GM12892 (cell line): ENCODE measurements around the gene RAD51D.

Source experiments
- DNase-seq: peaks from one replicate; pipeline ENCODE4 v3.0.0; 2011; ENCODE audit not compliant: insufficient read length
- FAIRE-seq: peaks from 2 replicates; lab custom pipeline; 2011; peaks lifted over from hg19 to GRCh38; lab: Jason Lieb, UNC
- POLR2A ChIP-seq: IDR thresholded peaks from 2 replicates; pipeline ENCODE4 v1.6.1; 2011; ENCODE audit warnings: low read depth, low read length, control low read depth
- POLR2AphosphoS5 ChIP-seq: IDR thresholded peaks from 2 replicates; pipeline ENCODE4 v1.6.1; 2011; ENCODE audit warnings: low read depth, low read length, control low read depth
- TAF1 ChIP-seq: IDR thresholded peaks from 2 replicates; pipeline ENCODE4 v1.6.1; 2011; ENCODE audit warnings: low read depth, mild to moderate bottlenecking, control low read depth, low read length, borderline replicate concordance

The RAD51D gene

DNA sequence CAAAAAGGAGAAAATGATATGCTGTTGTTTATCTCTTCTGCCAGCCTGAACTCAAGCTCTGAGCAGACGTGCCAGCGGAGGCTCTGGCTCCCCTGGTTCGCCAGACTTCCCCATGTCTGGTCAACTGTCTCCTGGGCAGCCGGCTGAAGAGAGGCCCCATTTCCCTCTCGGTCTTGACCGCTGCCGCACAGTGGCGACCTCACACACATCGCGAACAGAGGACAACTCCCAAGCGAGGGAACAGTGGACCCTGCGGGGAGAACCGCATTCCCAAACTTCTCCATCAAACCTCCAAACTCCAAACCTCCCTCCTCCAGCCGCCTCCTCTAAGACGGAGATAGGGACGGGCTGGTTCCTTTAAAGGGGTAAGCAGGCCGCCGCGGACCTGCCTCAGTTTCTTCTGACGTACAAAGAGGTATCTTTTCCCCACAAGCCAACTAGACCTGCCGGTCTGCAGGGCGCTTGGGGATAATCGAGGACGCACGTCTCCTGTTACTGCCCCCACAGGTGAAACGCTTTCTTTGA, 31.2 kb downstream of the RAD51D start:
- DNase-seq: no peak
- TF ChIP-seq TAF1 (peak; percentile 46; the same call in 1 of the 2 replicates), POLR2AphosphoS5 (peak; percentile 73; the same call in 1 of the 2 replicates), POLR2A (peak; percentile 74)
- no peak for FAIRE-seq

- FAIRE-seq (peak; percentile 44), DNase-seq (no peak)
- TF ChIP-seq POLR2A: peak; percentile 15; the same call in 1 of the 2 replicates
- TF ChIP-seq TAF1: no peak
Measured at GRCh38 chr17:35087731-35088355, 31.8 kb downstream of the RAD51D start.

DNA sequence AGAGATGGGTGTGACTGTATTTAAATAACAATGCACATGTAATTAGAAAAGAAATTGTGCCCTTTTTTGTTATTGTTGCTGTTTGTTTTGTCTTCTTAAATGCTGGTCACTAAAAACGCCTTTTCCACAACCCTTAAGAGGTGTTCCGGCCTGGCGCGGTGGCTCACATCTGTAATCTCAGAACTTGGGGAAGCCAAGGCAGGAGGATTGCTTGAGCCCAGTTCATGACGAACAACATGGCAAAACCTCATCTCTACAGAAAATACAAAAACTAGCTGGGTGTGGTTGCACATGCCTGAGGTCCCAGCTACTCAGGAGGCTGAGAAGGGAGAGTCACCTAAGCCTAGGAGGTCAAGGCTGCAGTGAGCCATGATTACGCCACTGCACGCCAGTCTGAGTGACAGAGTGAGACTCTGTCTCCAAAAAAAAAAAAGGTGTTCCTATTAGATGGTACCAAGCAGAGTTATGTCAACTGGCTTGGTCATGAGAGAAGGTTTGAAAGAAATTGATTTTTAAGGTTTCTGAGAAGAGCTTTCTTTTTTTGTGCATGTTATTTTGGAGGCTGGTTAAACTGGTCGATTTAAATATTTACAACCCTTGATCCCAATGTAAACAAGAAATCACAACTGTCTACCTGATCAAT, 32.6 kb downstream of the RAD51D start:
- DNase-seq (no peak), FAIRE-seq (no peak)
- TF ChIP-seq POLR2AphosphoS5 (no peak), POLR2A (no peak), TAF1 (no peak)

- no peak for TF ChIP-seq POLR2AphosphoS5
- no peak for TF ChIP-seq TAF1
- TF ChIP-seq POLR2A: no peak
Measured at GRCh38 chr17:35086164-35086563, 33.5 kb downstream of the RAD51D start.

GRCh38 chr17:35084987-35085386, 34.7 kb downstream of the RAD51D start:
- DNase-seq: no peak
- TF ChIP-seq POLR2AphosphoS5 (no peak), POLR2A (no peak), TAF1 (no peak)
- no peak for FAIRE-seq

More at GRCh38 chr17:35086164-35086563, 33.5 kb downstream of the RAD51D start:
- no peak for DNase-seq
- no peak for FAIRE-seq

DNA sequence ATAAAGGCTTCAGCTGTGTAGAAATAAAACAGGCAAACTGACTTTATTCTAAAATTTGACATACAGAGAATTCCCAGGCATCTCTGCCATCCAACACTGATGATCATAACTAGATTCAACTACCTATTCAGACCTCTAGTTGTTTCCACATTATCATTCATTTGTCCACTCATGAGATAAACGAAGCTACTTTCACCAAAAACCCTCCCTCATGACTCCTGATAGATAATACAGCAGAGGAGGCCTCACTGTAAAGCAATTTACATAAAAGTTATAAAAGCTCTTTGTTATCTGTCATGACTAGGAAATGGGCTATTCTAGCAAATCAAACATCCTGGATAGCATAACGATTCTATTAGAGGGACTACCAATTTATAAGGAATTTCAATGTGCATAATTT, 36.6 kb downstream of the RAD51D start:
- DNase-seq (no peak), FAIRE-seq (no peak)
- no peak for TF ChIP-seq POLR2A
- no peak for TF ChIP-seq POLR2AphosphoS5

DNA sequence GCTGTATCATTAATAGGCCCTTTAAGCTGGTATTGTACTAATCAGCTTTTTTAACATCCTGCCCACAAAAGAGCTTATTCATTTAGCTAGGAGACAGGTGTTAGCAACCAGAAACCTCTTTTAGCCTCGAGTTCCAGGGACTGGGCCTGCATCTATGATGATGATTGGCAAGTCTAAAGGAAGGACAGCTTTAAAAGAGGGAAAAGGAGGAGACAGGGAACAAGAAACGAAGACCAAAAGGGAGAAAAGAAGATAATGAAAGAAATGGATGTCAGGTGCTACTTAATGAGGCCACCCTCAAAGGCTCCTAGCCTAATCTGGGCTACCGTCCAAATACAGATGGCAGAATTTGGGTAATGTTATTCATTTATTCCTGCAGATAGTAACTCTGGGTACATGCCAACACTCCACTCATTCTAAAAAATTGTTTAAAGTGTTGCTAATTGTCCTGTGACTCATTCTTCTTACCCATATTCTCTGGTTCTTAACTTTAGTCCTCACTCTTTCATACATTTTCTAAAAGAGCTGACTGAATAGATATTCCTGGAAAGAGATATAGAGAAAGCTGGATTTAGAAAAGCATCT, 37.5 kb downstream of the RAD51D start:
- FAIRE-seq: no peak
- TF ChIP-seq TAF1 (no peak), POLR2A (no peak), POLR2AphosphoS5 (no peak)
- no peak for DNase-seq

GRCh38 chr17:35081638-35082037, 38.0 kb downstream of the RAD51D start:
- FAIRE-seq (no peak), DNase-seq (no peak)
- TF ChIP-seq TAF1 (no peak), POLR2A (no peak), POLR2AphosphoS5 (no peak)

- FAIRE-seq: peak; percentile 89
- TF ChIP-seq POLR2AphosphoS5 (peak; percentile 56; the same call in 1 of the 2 replicates), POLR2A (peak; percentile 64), TAF1 (no peak)
- DNase-seq: peak; percentile 36
Measured at GRCh38 chr17:35080536-35080935, 39.1 kb downstream of the RAD51D start.

DNA sequence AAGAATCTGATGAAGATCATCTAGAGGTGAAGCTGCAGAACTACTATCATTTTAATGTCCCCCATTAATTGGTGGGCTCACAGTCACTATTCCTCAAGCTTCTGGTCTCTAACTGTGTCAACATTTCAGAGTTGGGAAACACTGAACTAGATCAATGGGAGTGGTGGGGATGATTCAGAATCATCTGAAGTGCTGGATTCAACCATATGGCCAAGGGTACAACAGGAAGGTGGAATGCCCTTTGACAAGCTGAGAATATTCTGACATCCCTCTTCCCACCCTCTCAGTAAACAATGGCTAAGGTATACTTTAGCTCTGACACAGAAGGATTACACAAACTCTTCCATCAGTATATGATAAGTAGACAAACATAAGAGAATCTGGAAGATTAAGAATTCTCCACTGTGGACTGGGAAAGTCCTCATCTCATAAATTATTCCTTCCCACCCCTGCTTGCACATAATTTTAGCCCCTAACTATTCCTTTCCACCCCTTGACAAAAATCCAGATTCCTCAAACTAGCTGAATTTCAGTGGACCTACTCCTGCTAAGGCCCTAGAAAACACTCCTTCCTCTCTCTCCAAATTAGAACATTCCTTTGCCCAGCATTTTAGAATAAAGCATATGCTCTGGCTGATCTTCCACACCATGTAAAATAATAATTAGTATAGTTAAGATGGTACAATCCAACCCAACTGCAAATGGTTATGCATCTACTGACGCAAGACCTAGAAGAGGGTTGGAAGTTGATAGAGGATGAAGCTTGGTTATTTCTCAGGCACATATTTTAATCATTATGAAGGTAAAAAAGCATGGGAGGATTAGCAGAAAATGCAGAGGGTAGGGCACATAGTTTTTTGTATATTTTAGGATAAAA, 39.9 kb downstream of the RAD51D start:
- TF ChIP-seq TAF1 (no peak), POLR2AphosphoS5 (no peak), POLR2A (no peak)
- DNase-seq (no peak), FAIRE-seq (peak; percentile 60)

DNA sequence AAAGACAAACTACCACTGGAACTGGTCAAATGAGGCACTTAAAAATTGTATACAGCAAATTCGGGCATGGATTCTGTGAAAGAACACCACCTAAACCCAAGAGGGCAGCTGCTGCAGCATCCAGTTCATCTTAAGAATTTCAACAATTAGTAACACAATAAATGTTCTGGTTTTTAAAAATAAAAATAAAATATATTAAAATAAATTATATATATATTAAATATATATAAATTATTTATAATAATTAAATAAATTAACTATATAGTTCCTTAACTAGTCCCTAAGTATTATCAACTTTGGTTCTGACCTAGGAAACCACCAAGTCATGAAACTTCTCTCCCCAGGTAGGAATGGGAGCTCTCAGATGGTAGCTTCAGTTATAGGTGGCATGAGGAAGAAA, 42.8 kb downstream of the RAD51D start:
- DNase-seq: no peak
- FAIRE-seq: no peak
- TF ChIP-seq POLR2A (no peak), POLR2AphosphoS5 (no peak), TAF1 (no peak)
